GM21737 (cell line): ENCODE measurements around the gene PHTF1.
"Not testable (repeated sequence)": the region's sequence is repeated elsewhere in the genome, so short reads cannot be mapped to it uniquely, and the experiment has no call there.

Source experiments
- ATAC-seq: cut with Tn5 transposase; IDR thresholded peaks from one replicate; pipeline ENCODE4 v1.9.1; 2021; ENCODE audit warnings: mild to moderate bottlenecking, moderate library complexity; ENCODE audit not compliant: unreplicated experiment

Gene PHTF1

DNA sequence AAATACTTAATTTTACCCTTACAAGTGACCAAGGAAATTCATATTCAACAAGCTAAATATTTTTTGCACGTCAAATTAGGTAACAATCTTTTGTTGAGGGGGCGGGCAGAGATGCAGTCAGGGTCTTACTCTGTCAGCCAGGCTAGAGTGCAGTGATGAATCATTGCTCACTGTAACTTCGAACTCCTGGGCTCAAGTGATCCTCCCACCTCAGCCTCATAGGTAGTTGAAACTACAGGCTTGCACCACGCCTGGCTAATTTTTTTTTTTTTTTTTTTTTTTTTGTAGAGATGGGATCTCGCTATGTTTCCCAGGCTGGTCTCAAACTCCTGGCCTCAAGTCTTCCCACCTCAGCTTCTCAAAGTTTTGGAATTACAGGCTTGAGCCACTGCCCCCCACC lies 26.5 kb downstream of the PHTF1 start:
- ATAC-seq: no peak

DNA sequence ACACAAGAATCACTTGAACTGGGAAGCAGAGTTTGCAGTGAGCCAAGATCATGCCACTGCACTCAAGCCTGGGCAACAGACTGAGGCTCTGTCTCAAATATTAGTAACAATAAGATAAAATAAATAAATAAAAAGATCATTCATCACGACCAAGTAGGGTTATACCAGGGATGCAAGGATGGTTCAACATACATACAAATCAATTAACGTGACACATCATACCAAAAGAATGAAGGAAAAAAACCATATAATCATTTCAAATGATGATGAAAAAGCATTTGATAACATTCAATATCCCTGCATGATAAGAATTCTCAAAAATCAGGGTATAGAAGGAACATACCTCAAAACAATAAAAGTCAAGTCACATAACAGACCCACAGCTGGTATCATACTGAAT lies 38.3 kb downstream of the PHTF1 start:
- ATAC-seq: no peak

DNA sequence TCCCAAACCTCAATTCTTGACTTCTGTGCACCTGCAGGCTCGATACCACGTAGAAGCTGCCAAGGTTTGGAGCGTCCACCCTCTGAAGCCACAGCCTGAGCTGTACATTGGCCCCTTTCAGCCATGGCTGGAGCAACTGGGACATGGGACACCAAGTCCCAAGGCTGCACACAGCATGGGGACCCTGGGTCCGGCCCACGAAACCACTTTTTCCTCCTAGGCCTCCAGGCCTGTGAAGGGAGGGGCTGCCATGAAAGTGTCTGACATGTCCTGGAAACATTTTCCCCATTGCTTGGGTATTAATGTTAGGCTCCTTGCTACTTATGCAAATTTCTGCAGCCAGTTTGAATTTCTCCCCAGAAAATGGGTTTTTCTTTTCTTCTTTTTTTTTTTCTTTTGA lies 40.7 kb downstream of the PHTF1 start:
- ATAC-seq: not testable (repeated sequence)

DNA sequence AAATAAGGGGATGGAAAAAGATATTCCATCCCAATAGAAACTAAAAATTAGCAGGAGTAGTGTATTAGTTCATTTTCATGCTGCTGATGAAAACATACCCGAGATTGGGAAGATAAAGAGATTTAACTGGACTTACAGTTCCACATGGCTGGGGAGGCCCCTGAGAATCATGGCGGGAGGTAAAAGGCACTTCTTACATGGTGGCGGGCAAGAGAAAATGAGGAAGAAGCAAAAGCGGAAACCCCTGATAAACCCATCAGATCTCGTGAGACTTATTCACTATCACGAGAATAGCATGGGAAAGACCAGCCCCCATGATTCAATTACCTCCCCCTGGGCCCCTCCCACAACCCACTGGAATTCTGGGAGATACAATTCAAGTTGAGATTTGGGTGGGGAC lies 41.8 kb downstream of the PHTF1 start:
- not testable (repeated sequence) for ATAC-seq

DNA sequence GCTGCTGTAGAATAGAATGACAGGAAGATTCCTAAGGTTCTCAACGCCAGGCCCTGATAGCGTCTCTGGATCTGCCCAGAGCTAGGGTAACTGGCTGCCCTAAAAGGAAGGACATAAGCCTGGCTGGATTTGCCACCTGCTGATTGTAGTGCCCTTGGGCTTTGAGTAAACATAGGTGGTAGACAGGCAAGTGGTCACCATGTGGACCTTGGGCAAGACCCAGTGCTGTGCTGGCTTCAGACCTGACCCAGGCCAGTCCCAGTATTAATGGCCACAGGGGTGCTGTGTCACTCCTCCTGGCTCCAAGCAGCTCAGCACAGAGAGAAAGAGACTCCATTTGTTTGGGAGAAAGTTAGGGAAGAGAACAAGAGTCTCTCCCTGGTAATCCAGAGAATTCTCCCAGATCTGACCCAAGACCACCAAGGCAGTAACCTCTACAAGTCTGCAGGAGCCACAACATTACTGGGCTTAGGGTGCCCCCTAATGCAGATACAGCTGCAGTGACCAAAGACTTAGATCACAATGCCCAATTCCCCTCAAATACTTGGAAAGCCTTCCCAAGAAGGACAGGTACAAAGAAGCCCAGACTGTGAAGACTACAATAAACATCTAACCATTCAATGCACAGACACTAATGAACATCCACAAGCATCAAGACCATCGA lies 44.5 kb downstream of the PHTF1 start:
- ATAC-seq: no peak

DNA sequence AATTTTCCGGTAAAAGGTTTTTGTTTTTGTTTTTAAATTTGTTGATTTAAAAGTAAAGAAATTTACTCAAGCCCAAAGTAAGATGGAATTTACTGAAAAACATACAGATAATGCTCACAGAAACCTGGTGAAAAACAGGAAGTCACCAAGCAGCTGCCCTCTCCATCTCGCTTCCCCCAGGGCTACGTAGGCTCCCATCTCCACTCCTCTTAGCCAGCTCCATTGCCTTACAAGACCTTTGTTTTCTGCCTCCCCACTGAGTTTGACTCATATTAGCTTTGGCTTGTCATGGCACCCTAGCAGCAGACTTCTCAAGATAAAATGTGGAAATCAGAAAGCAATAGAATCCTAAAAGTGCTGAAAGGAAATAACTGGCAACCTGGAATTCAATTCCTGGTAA lies 57.9 kb downstream of the PHTF1 start:
- no peak for ATAC-seq

DNA sequence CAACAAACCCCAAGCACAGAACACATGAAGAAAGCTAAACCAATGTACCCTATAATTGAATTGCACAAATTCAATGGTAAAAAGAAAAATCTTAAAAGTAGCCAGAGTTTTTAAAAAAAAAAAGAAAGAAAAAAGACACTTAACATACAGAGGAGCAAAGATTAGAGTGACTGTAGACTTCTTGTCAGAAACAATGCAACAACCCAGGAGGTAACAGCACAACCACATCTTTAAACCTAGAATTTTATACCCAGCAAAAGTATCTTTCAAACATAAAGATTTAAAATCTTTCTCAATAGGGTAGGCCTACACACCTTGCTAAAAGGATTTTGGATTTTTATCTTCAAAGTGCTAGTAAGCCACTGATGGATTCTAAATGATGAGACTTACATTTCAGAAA lies 64.4 kb downstream of the PHTF1 start:
- ATAC-seq: no peak

DNA sequence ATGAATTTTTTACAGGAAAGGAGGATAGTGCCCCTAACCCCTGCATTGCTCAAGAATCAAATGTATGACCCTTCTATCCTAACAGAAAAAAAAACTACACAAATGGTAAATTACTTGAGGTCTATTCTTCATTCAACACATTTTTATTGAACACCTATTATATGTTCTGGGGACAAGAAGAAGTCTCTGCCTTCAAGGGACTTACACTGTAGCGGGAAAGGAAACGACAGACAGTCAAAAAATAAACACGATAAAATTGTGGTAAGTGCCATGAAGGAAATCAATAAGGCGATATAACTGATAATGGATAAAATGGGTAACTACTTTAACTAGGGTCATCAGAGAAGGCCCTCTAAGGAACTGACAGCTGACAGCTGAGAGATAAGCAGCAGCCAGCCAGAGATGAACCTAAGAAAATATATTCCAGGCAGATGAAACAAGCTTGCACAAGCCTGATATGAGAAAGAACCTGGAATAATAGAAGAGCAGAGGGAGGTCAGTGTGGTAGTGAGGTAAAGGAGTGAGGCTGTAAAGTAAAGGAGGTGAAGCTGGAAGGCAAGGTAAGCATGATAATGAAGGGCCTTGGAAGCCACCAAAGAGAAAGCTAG lies 66.4 kb downstream of the PHTF1 start:
- no peak for ATAC-seq

DNA sequence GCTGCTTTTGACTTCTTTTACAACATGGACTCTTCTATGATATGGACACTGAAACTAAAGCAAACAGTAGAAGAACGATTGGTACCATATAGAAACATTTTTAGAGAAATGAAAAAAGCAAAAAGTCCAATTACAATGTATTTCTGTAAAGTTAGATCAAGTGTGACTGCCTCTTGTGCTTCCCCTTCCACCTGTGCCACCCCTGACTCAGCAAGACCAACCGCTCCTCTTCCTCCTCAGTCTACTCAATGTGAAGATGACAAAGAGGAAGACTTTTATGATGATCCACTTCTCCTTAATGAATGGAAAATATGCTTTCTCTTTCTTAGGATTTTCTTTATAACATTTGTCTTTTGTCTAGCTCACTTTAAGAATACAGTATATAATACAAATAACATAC lies 66.9 kb downstream of the PHTF1 start:
- ATAC-seq: no peak

DNA sequence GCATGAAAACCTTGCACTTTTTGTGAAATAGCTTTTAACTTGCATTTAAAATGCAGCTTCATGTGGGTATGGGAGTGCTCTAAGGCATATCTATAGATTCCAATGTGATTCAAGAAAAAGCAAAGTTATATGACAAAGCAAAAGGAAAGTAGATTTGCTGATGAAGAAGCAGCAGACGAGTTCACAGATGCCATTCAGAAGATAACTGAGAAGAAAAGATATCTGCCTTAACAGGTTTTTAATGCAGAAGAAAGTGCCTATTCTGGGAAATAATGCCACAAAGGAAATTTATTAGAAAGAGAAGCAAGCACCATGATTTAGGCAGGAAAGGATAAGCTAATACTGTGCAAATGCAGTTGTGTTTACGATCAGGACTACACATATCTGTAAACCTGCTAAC lies 68.1 kb downstream of the PHTF1 start:
- no peak for ATAC-seq

DNA sequence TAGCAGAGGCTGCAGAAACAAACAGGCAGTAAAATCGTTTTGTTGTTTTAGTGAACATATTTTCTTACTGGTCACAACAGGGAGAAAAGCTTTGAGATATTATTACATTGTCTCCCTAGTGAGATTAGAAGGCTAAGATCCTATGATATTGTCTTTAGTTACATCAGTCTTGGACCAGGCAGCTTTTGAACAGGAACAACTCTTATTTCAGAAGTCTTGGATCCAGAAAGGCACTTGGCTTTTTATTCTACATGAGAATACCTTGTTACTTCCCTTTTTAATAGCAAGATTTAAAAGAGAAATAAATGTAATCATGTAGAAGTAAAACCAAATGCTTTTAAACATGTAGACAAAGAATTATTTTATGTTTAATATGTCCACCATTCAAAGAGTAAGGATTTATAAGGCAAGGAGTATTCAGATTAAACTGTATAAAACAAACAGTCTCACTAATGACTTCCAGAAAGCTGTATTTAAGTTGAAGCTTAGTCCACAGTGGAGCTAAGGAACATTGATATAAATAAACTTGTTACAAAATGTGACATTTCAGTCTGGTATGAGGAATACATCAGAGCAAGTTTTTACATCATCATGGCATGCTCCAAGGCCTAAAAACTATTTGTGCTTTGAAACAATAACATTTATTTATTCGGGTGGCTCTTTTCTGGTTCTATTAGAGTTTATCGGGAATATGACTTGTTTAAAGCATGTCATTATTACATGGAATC lies 72.2 kb downstream of the PHTF1 start:
- no peak for ATAC-seq

DNA sequence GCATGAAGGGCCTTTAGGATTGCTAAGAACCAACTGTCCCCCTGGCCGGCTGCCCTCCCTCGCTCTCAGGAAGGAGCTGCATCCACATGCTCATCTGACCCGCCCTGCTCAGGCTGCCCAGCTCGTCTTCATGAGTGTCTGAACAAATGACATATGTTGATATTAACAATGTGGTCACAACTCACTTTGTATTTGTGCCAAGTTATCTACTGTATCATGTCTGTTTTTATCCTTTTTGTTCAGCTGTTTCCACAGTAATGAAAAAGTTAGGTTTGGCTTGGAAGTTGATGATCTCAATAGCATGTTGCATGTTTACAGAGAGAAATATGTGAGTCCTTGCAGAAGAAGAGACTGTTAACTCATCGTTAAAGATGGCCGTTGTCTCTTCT lies 75.1 kb downstream of the PHTF1 start:
- no peak for ATAC-seq

DNA sequence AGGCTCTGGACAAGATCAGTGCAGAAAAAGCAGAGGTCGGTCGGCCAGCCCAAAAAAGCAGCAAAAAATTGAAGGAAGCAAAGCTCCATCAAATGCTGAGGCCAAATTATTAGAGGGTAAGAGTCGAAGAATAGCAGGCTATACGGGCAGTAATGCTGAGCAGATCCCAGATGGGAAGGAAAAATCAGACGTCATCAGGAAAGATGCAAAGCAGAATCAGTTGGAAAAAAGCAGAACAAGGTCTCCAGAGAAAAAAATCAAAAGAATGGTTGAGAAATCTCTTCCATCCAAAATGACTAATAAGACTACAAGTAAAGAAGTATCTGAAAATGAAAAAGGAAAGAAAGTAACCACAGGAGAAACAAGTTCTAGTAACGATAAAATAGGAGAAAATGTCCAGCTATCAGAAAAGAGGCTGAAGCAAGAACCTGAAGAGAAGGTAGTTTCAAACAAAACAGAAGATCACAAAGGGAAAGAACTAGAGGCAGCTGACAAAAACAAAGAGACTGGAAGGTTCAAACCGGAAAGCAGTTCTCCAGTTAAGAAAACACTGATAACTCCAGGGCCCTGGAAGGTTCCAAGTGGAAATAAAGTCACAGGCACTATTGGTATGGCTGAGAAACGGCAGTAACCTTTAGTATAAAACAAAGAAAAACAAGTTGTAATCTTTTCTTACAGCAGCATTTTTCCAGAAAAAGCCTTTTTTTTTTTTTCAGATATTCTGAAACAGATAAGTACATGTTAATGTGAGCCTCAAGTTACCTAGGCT lies 75.7 kb downstream of the PHTF1 start:
- no peak for ATAC-seq

DNA sequence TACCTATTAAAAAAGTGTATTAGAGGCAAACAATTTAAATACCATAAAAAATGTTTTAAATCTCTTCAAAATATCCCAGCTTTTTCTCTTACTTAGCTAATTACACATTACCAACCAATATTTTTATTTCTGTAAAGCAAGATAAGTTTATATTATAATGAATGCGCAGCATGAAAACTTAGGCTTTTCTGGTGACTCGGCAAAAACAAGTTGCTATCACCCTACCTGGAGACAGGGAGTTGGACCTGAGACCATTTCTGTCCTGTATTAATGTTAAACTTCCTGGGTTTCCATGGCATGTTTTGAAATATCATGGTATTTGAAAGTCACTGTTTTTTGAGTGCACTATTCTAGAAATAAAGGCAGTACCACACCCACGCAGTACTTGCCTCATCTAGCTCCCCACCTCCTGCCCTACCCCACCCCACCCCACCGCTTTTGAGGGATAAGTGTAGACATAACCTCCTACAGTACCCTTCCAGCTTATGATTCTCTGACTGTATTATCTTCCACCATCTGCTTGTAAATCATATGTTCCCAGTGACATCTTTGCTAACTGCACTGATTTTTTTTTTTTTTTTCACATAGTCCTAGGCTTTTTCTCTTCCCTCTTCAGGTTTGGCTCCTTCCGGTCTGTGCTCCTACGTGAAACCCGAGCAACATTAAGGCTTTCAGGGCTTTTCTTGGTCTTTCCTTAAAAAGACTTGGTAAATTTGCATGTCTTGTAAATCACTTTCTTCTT lies 77.5 kb downstream of the PHTF1 start:
- no peak for ATAC-seq

DNA sequence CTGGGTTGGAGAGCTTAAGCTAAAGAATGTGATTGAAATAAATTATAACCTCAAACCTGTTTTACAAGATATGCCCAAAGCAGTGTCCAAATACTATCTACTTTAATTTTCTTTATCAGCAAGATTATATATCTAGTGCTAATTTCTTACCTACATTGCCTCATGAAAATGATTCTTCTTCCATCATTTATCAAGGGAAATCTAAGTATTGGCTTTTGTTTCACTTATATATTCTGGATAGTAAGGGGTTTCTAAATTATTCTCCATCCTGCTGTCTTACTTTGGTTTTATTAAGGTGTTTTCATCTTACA lies 81.2 kb downstream of the PHTF1 start:
- no peak for ATAC-seq

DNA sequence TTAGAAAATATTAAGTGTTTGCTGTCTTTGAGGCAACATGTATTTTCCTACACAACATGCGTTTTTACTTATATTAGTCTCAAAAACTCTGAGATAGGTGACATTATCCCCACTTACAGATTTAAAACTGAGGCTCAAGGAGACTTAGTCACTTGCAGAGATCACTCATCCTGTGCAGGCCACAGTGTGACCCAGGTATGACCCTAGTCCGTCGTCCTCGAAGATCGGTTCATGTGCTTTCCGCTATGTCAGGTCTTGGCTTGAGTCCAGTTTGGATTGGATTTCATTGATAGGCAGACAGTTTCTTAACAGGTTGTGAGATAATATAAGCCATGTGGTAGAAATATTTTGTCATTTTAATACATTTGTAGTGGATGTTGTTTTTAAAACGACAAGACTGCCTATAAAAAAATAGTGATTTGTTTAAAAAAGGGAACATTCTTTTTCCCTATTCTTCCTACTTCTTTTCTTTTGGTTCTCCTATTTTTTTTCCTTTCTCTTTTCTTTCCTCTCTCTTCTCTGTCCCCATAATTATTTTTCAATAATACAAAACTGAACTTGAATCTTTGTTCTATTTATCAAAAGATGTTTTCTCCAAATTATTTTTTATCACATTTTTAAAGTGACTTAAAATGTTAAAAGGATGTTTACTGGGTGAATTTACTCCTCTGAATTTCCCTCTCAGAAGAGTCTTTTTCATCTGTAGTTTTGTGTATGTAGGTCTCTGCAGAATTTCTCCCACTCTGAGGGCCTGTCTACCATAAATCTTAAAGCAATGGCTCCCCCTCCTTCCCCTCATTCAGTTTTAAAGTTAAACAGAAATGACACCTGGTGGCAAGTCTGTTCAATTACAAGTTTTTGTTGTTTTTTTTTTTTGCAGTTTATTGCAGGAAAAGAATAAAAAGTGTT lies 81.8 kb downstream of the PHTF1 start:
- no peak for ATAC-seq

DNA sequence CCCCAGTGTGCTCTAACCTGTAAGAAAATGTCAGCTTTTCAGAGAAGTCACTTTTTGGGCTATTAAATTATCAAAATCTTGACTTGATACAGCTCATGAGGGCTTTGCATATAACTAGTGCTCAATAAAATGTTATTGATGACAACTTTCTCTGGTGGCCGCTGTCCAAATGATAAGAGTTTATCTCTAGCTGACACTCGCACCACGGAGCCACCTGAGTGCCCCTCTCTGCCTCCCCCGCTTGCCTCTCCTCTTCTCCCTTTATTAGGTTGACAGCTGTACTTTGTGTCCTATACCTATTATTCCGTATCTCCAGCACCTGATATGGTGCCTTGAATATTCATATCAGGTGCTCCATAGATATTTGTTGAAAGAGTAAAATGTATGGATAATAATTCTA lies 82.8 kb downstream of the PHTF1 start:
- no peak for ATAC-seq

DNA sequence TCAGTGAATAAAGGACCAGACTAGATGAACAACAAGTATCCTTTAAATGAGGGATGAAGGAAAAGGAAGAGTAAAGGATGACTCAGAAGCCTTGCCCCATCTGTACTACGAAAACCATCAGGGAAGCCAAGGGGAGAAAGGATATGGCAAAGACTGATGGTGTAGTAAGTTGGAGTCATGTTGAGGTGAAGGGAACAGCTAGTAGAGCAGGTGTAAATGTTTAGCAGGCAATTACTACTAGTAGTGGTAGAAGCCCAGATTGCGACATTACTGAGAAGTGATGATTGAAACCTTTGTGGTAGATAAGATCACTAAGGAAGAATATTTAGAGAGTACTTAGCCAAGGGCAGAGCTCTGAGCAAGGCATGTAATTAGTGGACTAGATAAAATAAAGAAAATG lies 84.0 kb downstream of the PHTF1 start:
- no peak for ATAC-seq

DNA sequence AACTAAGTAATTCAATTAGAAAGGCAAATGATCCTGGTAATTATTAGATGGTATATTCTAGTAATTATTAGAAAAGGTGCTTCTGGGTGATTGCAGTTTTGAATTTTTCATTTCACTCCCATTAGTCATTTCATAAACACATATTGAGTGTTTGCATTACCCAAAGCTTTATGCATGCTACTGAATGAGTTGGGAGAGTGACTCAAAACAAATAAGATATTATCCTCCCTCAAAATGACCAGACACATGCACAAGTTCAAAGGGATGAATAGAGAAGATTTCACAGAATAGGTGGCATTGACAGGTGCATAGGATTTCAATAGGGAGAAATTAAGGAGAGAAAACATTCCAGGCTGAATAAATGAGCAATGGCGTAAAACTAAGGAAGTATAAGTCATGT lies 84.7 kb downstream of the PHTF1 start:
- ATAC-seq: no peak

DNA sequence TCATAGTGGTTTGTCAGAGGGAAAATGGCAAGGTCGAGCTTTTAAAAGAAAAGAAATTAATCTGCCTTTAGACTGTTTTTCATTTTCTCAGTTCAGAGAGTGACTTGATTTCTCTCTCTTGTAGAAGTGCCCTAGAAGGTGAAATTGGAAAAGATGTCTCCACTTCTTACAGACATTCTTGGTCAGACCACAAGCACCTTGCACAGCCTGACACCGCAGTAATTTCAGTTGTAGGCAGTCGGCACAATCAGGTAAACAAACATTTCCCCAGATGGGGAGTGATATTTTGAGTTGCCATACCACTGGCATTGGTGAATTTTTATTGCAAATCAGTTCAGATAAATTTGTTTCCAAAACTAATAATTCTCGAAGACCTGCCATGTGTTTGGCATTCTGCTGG lies 86.8 kb downstream of the PHTF1 start:
- no peak for ATAC-seq
